Activated CD4-positive, alpha-beta memory T cell treated with anti-CD3 and anti-CD28 coated beads for 36 hours (primary cell): ENCODE measurements around the gene CUX1. TPM values are rescaled to one million over a fixed set of nuclear protein-coding genes. Genes with fewer than 3 reads are reported as not detected.

ENCODE experiments used
- CTCF ChIA-PET: fragments of 350-600 bp; sonication (Branson Sonifier 250); formaldehyde crosslinking; loops from one replicate; lab custom pipeline; 2021; ENCODE audit warnings: antibody characterized with exemption, inconsistent platforms; lab: Charles Lee
- POLR2A ChIA-PET: fragments of 350-600 bp; sonication (Branson Sonifier 250); formaldehyde crosslinking; loops from one replicate; lab custom pipeline; 2021; ENCODE audit warnings: antibody characterized with exemption; lab: Charles Lee
- DNase-seq: peaks from one replicate; pipeline ENCODE4 v3.0.0-alpha.2; 2020
- H3K27ac Mint-ChIP-seq: one replicate; pipeline ENCODE4 v1.8.0; 2021; ENCODE audit warnings: mixed read lengths
- H3K27me3 Mint-ChIP-seq: one replicate; pipeline ENCODE4 v1.8.0; 2021; ENCODE audit warnings: mixed read lengths
- H3K36me3 Mint-ChIP-seq: one replicate; pipeline ENCODE4 v1.8.0; 2021; ENCODE audit warnings: mixed read lengths
- H3K4me1 Mint-ChIP-seq: one replicate; pipeline ENCODE4 v1.8.0; 2021; ENCODE audit warnings: low read depth, mixed read lengths
- H3K4me3 Mint-ChIP-seq: one replicate; pipeline ENCODE4 v1.8.0; 2021; ENCODE audit warnings: mild to moderate bottlenecking, mixed read lengths
- H3K9me3 Mint-ChIP-seq: one replicate; pipeline ENCODE4 v1.8.0; 2021; ENCODE audit warnings: mixed read lengths
- intact Hi-C: fragments of 100-400 bp; cut with micrococcal nuclease; formaldehyde crosslinking; loops from one replicate; pipeline ENCODE4 v1.15.1; 2023
- total RNA-seq, 2 experiments: library from RNA; stranded (reverse); gene quantifications; one replicate each; pipeline ENCODE4 v1.2.3, GENCODE V29; 2021

CUX1 gene, protein sequence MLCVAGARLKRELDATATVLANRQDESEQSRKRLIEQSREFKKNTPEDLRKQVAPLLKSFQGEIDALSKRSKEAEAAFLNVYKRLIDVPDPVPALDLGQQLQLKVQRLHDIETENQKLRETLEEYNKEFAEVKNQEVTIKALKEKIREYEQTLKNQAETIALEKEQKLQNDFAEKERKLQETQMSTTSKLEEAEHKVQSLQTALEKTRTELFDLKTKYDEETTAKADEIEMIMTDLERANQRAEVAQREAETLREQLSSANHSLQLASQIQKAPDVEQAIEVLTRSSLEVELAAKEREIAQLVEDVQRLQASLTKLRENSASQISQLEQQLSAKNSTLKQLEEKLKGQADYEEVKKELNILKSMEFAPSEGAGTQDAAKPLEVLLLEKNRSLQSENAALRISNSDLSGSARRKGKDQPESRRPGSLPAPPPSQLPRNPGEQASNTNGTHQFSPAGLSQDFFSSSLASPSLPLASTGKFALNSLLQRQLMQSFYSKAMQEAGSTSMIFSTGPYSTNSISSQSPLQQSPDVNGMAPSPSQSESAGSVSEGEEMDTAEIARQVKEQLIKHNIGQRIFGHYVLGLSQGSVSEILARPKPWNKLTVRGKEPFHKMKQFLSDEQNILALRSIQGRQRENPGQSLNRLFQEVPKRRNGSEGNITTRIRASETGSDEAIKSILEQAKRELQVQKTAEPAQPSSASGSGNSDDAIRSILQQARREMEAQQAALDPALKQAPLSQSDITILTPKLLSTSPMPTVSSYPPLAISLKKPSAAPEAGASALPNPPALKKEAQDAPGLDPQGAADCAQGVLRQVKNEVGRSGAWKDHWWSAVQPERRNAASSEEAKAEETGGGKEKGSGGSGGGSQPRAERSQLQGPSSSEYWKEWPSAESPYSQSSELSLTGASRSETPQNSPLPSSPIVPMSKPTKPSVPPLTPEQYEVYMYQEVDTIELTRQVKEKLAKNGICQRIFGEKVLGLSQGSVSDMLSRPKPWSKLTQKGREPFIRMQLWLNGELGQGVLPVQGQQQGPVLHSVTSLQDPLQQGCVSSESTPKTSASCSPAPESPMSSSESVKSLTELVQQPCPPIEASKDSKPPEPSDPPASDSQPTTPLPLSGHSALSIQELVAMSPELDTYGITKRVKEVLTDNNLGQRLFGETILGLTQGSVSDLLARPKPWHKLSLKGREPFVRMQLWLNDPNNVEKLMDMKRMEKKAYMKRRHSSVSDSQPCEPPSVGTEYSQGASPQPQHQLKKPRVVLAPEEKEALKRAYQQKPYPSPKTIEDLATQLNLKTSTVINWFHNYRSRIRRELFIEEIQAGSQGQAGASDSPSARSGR (N-terminal part only)
- total RNA-seq: 10 to 100 TPM; 25.1 TPM

DNA sequence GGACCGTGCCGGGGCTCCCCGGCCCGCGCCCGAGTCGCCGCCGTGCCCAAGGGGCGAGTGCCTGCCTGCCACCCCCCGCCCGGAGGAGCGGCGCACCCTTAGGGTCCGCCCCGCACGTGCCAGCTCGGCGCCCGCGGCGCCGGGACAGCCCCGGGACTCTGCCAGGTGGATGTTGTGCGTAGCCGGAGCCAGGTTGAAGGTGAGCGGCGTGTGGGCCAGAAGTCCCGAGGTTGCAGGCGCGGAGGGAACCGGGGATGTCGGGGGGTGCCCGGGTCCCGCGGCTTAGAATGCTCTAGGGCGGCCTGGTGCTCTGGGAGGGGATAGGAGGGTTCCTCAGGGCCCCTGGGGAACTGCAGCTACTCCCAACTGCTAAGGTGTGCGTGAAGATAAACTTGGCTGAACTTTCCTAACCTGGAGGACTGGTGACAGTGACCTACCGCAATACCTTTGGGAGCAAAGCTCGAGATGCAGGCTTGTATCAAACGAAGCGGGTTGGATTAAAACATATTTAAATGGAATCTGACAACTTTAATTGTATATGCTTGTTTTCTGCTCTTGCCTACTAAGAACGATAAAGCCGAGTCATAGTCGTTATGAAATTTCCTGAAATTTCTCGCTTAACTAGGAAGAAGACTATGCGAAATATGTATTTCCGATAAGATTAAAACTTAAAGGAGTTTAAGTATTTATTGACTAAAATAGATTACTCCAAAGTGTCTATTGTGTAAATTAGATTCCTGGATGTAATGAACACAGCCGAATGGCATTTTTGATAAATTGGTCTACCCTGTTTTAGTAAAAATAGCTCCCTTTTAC is at the start of gene CUX1:
CUX1 (plus strand) TSS at position 156 of the 816 bp plus-strand sequence; CDS start at position 170, 14 bp downstream.
- H3K9me3 Mint-ChIP-seq: no peaks in the 10 kb centered on the region
- H3K4me3 Mint-ChIP-seq: peak within 1 kb of the TSS; percentile 72
- ChIA-PET CTCF (interaction anchor here (0.6 to 1.8 kb wide), 5 partner anchors 17 to 465 kb away, joined by 3 to 7 read pairs (median 4); no protein-coding TSS in a partner anchor), POLR2A (interaction anchor here (1.8 kb wide), 1 partner anchor 39 kb away, joined by 7 read pairs; no protein-coding TSS in a partner anchor)
- DNase-seq: peak; percentile 34
- H3K36me3 Mint-ChIP-seq: no peaks in the 10 kb centered on the region
- H3K27ac Mint-ChIP-seq: no peak within 1 kb of the TSS
- peaks cover 21% of the 10 kb centered on the region for H3K4me1 Mint-ChIP-seq
- no peaks in the 10 kb centered on the region for H3K27me3 Mint-ChIP-seq
- intact Hi-C loops: no loop called here

DNA sequence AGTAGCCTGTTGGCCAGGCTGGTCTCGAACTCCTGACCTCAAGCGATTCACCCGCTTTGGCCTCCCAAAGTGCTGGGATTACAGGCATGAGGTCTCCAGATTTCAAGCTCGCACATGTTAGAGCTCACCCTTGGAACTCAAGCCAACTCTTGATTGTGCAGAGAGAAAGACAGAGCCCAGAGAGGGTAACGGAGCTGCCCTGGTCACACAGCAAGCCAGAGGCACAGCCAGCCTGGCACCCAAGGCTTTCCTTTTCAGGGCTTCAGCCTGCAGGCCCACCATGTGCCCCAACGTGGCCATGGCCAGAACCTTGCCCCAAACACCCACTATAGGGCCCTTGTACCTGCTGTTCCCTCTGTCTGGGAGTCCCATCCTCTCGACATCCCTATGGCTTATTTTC is 49.1 kb upstream of the CUX1 start:
- POLR2A ChIA-PET: no interaction called here
- H3K27me3 Mint-ChIP-seq: peaks cover 2% of the 10 kb centered on the region
- H3K36me3 Mint-ChIP-seq: no peaks in the 10 kb centered on the region
- H3K9me3 Mint-ChIP-seq: no peaks in the 10 kb centered on the region
- intact Hi-C loops: no loop called here
- no peak for DNase-seq
- no peak overlapping the region for H3K27ac Mint-ChIP-seq
- H3K4me1 Mint-ChIP-seq: no peaks in the 10 kb centered on the region
- CTCF ChIA-PET: no interaction called here
- no peak overlapping the region for H3K4me3 Mint-ChIP-seq

DNA sequence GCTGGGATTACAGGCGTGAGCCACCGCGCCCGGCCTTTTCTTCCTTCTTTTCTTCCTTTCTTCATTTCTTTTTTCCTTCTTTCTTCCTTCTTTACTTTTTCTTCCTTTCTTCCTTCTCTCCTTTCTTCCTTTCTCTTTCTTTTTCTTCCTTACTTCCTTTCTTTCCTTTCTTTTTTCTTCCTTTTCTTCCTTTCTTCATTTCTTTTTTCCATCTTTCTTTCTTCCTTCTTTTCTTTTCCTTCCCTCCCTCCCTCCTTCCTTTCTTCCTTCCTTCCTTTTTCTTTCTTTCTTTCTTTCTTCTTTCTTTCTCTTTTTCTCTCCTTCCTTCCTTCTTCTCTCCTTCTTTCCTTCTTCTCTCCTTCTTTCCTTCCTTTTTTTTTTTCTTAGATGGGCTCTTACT is 47.0 kb upstream of the CUX1 start:
- H3K4me3 Mint-ChIP-seq: no peak overlapping the region
- ChIA-PET POLR2A (no interaction called here), CTCF (no interaction called here)
- H3K27me3 Mint-ChIP-seq: peaks cover 7% of the 10 kb centered on the region
- DNase-seq: no peak
- H3K27ac Mint-ChIP-seq: no peak overlapping the region
- intact Hi-C loops: no loop called here
- no peaks in the 10 kb centered on the region for H3K9me3 Mint-ChIP-seq
- no peaks in the 10 kb centered on the region for H3K4me1 Mint-ChIP-seq
- H3K36me3 Mint-ChIP-seq: no peaks in the 10 kb centered on the region

GRCh38 chr7:101772508-101773211 is 44.8 kb upstream of the CUX1 start:
- peaks cover 7% of the 10 kb centered on the region for H3K27me3 Mint-ChIP-seq
- POLR2A ChIA-PET: no interaction called here
- H3K4me3 Mint-ChIP-seq: no peak overlapping the region
- CTCF ChIA-PET: no interaction called here
- H3K4me1 Mint-ChIP-seq: no peaks in the 10 kb centered on the region
- intact Hi-C loops: no loop called here
- no peak overlapping the region for H3K27ac Mint-ChIP-seq
- DNase-seq: no peak
- H3K9me3 Mint-ChIP-seq: no peaks in the 10 kb centered on the region
- H3K36me3 Mint-ChIP-seq: no peaks in the 10 kb centered on the region

DNA sequence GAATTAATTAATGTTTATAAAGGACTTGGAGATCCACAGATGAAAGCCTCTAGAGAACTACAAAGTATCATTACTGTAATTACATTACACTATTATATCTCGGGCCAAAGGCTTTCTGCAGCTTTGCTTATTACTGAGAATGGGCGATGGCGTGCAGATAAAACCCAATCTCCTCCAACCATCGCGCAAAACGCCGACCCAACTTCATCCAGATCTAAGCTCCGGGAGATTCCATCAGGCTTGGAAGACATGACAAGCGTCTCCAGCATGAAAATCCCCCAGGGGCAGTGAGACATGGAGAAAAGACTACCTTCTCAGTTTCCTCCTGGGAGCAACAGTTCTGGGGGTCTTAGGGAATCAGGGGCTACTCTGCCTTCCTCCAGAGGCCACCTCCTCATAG is 42.2 kb upstream of the CUX1 start:
- H3K9me3 Mint-ChIP-seq: no peaks in the 10 kb centered on the region
- peaks cover 7% of the 10 kb centered on the region for H3K27me3 Mint-ChIP-seq
- DNase-seq: no peak
- no peaks in the 10 kb centered on the region for H3K4me1 Mint-ChIP-seq
- no peak overlapping the region for H3K4me3 Mint-ChIP-seq
- ChIA-PET POLR2A (no interaction called here), CTCF (no interaction called here)
- no peaks in the 10 kb centered on the region for H3K36me3 Mint-ChIP-seq
- H3K27ac Mint-ChIP-seq: no peak overlapping the region
- intact Hi-C loops: no loop called here

GRCh38 chr7:101778026-101778580 is 39.3 kb upstream of the CUX1 start:
- ChIA-PET CTCF (no interaction called here), POLR2A (no interaction called here)

DNA sequence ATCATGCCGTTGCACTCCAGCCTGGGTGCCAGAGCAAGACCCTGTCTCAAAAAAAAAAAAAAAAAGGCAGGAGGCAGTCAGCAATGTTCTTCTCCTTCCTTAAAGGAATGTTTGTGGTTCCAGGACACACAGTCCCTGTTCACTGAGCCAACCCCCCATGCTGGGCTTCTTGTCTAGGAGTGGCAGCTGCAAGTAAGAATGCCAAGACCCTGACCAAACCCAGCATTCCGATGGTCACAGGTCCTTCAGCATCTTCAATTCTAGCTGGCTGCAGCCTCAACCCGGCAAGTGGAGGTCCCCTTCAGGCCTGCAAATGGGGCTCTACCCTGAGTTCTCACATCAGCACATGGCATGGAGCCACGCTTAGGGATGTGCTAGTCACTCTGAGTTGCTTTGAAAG is 38.2 kb upstream of the CUX1 start:
- H3K36me3 Mint-ChIP-seq: no peaks in the 10 kb centered on the region
- CTCF ChIA-PET: no interaction called here
- no peak overlapping the region for H3K27ac Mint-ChIP-seq
- H3K4me1 Mint-ChIP-seq: no peaks in the 10 kb centered on the region
- H3K9me3 Mint-ChIP-seq: no peaks in the 10 kb centered on the region
- no peaks in the 10 kb centered on the region for H3K27me3 Mint-ChIP-seq
- POLR2A ChIA-PET: no interaction called here
- no peak overlapping the region for H3K4me3 Mint-ChIP-seq
- no peak for DNase-seq
- intact Hi-C loops: no loop called here

More at GRCh38 chr7:101778026-101778580, 39.3 kb upstream of the CUX1 start:
- no peaks in the 10 kb centered on the region for H3K9me3 Mint-ChIP-seq
- H3K4me3 Mint-ChIP-seq: no peak overlapping the region
- no peak for DNase-seq
- H3K27me3 Mint-ChIP-seq: peaks cover 5% of the 10 kb centered on the region
- H3K27ac Mint-ChIP-seq: no peak overlapping the region
- H3K4me1 Mint-ChIP-seq: no peaks in the 10 kb centered on the region
- intact Hi-C loops: no loop called here
- H3K36me3 Mint-ChIP-seq: no peaks in the 10 kb centered on the region

- DNase-seq: no peak
- H3K27me3 Mint-ChIP-seq: no peaks in the 10 kb centered on the region
- ChIA-PET POLR2A (no interaction called here), CTCF (no interaction called here)
- intact Hi-C loops: no loop called here
- H3K4me3 Mint-ChIP-seq: no peak overlapping the region
- H3K36me3 Mint-ChIP-seq: no peaks in the 10 kb centered on the region
- H3K9me3 Mint-ChIP-seq: no peaks in the 10 kb centered on the region
- no peaks in the 10 kb centered on the region for H3K4me1 Mint-ChIP-seq
- H3K27ac Mint-ChIP-seq: no peak overlapping the region
Observed at GRCh38 chr7:101780281-101780680, 37.1 kb upstream of the CUX1 start.

DNA sequence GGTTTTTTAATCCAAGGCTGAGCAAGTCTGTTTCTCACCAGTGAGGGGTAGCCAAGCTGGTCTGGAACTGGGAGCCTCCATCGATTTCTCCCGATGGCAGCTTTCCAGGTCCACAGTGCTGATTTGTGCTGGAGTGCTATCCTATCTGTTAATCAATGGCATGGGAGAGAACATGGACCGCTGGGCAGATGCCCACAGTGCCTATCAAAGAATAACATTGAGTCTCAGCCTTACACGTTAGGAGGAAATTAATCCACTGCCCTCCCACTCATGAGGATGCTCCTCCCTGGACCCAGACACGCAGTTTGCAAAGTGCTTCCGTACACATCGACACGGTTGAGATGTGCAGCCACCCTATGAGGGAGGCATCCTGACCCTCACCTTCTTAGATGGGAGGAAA is 36.0 kb upstream of the CUX1 start:
- POLR2A ChIA-PET: interaction anchor here (0.6 kb wide), 1 partner anchor 324 kb away, joined by 4 read pairs; no protein-coding TSS in a partner anchor
- intact Hi-C loops: no loop called here
- no peaks in the 10 kb centered on the region for H3K27me3 Mint-ChIP-seq

GRCh38 chr7:101782476-101782875 is 35.0 kb upstream of the CUX1 start:
- ChIA-PET POLR2A (no interaction called here), CTCF (no interaction called here)
- no peak overlapping the region for H3K27ac Mint-ChIP-seq
- H3K27me3 Mint-ChIP-seq: no peaks in the 10 kb centered on the region
- no peaks in the 10 kb centered on the region for H3K9me3 Mint-ChIP-seq
- intact Hi-C loops: no loop called here
- H3K36me3 Mint-ChIP-seq: no peaks in the 10 kb centered on the region
- DNase-seq: no peak
- H3K4me1 Mint-ChIP-seq: no peaks in the 10 kb centered on the region
- no peak overlapping the region for H3K4me3 Mint-ChIP-seq

More for the DNA sequence above, 36.0 kb upstream of the CUX1 start:
- Mint-ChIP-seq H3K36me3 (no peaks in the 10 kb centered on the region), H3K4me1 (no peaks in the 10 kb centered on the region), H3K9me3 (no peaks in the 10 kb centered on the region), H3K27ac (no peak overlapping the region), H3K4me3 (no peak overlapping the region)
- DNase-seq: no peak
- CTCF ChIA-PET: no interaction called here
